GM21526 (cell line): ENCODE measurements around the gene B4GALT7.

Experiments
- ATAC-seq: cut with Tn5 transposase; IDR thresholded peaks from one replicate; pipeline ENCODE4 v1.9.1; 2021; ENCODE audit warnings: moderate library complexity; ENCODE audit not compliant: unreplicated experiment, low FRiP score

The B4GALT7 gene

DNA sequence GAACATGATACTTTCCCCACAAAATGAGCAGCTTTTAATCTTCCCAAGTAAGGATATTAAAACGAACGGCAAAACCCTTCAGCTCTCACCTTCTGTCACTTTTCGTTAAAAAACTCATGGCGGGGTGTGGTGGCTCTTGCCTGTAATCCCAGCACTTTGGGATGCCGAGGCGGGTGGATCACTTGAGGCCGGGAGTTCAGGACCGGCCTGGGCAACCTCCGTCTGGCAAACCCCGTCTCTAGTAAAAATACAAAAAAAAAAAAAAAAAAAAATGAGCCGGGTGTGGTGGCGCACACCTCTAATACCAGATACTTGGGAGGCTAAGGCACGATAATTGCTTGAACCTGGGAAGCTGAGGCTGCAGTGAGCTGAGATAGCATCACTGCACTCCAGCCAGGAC lies 7.0 kb upstream of the B4GALT7 start:
- no peak for ATAC-seq

DNA sequence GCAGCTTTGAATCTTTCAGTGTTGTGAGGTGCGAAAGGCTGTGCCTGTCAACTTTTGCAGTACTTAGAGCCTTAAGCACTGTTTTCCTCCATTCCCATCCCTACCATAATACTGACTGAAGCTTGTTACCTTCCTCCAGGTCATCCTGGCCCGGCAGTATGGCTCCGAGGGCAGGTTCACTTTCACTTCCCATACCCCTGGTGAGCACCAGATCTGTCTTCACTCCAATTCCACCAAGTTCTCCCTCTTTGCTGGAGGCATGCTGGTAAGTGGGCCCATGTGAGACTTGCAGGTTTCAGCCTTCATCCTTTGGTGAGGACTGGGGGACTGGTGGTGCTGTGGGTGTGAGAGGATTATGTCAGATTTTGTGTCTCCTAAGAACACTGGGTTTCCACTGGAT lies 6.4 kb upstream of the B4GALT7 start:
- ATAC-seq, result no peak

DNA sequence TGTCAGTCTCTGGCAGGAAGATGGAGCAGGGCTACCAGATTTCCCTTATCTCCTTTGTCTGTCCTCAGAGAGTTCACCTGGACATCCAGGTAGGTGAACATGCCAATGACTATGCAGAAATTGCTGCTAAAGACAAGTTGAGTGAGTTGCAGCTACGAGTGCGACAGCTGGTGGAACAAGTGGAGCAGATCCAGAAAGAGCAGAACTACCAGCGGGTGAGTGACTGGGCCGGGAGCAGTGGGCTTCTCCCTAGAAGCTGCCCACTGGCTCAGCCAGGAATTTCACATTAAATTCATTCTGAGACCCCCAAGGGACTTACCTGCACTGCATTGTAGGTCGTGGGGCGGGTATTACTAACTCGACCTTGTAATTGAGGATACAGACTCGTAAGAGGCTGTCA lies 5.9 kb upstream of the B4GALT7 start:
- no peak for ATAC-seq

DNA sequence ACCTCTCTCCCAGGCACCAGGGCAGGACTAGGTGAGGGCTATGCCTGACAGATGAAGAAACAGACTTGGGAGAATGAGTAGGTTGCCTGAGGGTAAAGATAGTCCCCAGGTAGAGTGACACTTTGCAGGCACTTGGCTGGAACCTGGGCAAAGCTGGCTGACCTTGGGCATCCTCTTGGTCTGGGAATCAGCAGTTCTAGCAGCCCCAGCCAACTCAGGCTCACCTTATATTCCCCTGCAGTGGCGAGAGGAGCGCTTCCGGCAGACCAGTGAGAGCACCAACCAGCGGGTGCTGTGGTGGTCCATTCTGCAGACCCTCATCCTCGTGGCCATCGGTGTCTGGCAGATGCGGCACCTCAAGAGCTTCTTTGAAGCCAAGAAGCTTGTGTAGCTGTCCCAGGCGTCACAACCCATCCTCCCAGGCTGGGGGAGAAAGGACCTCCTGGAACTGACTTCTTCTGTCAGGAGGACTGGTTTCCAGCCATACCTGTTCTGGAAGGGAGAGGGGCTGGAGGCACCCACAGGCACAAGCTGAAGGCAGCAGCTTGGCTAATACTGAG lies 4.8 kb upstream of the B4GALT7 start:
- ATAC-seq, result no peak

DNA sequence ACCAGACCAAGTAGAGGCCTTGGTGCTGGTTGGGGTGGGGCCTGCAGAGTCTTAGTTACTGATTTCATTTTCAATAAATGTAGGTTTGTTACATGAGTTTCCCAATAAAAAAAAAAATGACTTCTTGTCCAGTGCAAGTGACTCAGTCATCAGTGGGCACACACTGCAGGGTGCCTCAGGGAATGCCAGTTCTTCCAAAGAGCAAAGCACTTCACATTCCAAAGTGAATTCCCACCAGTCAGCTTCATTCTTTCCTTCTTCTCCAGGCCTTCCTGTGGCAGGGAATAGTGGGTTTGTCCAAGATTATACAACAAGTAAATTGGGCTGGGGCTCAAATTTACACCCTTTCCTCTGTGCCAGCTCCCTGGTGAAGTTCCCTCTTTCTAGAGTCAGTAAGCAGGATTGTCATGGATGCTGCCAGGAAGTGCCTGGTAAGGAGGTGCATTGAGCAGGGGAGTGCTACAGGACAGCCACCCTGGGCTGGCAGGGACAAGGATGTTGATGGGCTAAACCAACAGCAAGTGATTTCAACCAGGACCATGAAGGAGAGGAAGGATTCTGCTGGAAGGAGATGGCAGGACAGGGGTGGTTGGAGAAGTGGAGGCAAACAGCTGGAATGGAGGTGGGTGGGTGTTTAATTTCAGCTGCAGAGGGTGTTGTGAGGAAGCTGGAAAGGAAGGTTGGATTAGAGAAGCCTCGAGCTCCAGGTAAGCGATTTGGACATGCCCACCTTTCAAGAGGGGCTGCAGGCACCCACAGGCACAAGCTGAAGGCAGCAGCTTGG lies 3.7 kb upstream of the B4GALT7 start:
- ATAC-seq, result no peak

DNA sequence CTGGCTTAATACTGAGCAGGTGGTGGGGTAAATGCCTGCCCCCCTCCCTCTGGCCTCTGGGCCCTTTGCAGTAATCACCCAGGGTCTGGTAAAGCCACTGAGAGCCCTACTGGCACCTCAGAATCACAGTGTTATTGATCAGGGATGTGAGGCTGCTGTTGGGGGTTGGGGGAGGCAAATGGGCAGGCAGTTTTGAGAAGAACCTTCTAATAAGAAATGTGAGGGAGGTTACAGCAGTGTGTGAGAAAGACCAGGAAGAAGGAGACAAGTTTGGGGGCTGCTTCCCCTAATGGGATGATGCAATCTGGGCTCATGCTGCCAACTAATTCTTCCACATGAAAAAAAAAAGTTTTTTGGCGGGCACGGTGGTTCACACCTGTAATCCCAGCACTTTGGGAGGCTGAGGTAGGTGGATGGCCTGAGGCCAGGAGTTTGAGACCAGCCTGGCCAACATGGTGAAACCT lies 3.1 kb upstream of the B4GALT7 start:
- no peak for ATAC-seq

DNA sequence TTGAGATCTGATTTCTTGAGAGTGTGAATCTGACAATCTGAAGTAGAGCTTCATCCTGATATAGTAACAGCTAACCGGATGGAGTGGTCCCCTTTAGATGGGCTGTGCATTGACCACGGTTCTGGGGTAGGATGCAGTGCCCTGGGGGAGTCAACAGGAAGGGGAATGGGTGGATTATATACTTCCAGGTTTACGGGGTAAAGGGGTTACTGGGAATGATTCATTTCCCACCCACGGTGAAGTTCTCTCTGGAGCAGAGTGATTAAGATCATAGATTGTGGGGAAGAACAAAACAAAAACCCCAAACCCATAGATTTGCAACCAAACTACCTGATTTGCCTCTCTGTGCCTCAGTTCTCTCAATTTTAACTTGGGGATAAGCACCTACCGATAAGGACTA lies 1.5 kb upstream of the B4GALT7 start:
- no peak for ATAC-seq

DNA sequence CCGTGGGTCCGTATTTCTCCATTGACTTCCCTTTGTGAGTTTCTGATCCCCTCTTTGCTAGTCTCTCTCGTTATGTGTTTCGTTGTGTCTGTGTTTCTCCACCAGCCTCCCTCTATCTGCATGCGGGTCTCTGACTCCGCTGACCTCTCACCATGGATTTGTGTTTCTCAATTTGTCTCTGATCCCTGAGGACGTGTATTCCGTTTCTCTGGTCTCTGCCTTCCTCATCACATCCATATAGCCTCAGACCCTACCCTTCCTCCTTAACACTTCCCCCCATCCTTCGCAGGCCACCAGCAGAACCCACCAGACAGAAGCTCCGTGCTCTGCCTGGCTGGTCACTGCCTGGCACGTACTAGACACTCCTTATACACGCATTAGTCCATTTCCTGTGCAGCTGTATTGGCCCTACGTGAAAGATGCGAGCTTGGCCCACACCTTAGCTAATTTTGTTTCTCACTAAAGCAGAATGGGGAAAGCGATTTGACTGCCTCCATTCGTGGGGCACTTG lies 631 bp downstream of the B4GALT7 start:
- ATAC-seq, result peak; percentile 6

DNA sequence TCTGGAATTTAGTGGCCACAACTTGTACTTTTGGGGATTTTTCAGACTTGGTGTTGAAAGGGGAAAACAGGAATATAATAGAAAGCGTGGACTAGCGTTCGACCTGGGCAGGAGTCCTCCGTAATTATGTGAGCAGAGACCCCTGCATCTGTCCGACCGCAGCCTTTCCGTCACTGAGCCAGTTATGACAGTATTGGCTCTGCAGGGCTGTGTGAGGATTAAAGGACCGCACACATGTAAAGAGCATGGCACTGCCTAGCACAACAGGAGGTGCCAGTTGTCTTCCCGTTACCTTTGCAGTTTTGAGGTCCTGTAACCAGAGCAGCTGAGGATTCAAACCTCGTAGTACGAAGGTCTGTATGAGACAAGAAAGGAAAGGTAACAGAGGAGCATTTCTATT lies 1.2 kb downstream of the B4GALT7 start:
- ATAC-seq, result no peak

DNA sequence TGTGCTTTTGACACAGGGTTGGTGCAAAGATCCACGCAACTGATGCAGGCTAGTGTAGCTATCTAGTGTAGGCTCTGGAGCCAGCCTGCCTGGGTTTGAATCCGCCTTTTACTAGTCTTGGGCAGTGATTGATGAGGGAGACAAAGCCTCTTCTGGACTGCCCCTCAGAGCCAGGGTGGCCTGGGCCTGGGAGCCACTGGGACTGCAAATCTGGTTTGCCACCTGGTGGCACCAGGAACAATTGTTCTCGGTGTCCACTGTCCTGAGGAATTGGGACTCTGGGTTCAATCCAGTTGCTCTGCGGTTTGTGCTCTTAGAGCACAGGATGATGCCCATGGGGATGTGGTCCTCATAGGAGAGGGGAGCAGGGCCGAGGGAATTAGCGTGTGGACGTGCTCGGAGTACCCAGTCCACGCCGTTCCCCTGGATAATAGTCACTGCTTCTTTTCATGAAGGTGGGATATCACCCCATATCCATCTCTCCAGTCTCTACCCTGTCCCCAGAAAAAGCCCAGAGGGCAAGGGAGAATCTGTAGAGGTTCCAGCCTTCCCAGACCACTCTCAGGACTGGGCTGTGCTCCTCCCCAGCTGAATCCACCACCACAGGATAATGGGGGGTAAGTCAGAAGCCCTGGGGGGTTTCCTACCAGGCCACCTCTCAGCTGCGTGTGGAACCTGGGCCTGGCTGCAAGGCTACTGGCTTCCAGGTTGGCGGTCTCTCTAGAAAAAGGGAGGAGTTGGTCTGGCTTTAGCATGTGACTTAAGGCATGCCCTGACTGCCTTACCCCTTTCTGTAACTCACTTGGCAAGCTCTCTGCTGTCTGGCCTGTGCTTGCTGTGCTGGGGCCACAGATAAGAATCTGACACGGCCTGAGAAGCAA lies 1.9 kb downstream of the B4GALT7 start:
- no peak for ATAC-seq

DNA sequence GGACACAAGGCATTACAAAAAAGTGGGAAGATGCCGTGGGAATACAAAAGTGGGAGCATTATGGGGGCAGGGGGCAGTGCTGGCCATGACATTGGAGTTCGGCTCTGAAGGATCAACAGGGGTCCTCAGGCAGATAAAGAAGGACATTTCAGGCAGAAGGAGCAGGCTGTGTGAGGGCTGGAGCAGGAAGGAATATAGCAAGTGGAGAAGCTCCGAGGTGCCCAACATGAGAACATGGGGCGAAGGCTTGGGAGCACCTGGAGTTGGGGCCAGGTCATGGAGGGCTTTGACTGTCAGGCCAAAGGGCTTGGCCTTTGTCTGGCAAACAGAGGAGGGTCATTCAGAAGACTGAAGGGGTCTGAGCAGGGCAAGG lies 2.5 kb downstream of the B4GALT7 start:
- no peak for ATAC-seq

DNA sequence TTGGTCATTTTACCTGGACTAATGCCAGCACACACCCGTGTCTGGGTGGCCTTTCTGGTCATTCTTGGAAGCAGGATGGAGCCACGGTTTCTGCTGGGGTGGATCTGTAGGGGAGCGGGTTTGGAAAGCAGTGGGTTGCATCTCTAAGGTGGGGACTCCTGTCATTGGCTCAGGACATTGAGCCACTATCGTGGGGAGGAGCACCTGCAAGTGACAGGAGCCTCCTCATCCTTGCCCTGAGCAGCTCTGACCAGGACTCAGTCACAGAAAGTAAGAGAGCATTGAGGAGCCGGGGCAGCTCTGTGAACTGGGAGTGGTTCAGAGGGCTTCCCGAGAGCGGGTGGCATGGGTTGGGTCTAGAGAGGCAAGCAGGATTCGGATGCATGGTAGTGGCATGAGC lies 3.7 kb downstream of the B4GALT7 start:
- ATAC-seq, result no peak

DNA sequence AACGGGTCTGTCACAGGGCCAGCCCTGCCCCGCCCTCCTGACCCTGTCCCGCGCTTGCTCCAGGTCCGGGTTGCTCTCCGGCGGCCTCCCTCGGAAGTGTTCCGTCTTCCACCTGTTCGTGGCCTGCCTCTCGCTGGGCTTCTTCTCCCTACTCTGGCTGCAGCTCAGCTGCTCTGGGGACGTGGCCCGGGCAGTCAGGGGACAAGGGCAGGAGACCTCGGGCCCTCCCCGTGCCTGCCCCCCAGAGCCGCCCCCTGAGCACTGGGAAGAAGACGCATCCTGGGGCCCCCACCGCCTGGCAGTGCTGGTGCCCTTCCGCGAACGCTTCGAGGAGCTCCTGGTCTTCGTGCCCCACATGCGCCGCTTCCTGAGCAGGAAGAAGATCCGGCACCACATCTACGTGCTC lies 4.2 kb downstream of the B4GALT7 start:
- no peak for ATAC-seq

DNA sequence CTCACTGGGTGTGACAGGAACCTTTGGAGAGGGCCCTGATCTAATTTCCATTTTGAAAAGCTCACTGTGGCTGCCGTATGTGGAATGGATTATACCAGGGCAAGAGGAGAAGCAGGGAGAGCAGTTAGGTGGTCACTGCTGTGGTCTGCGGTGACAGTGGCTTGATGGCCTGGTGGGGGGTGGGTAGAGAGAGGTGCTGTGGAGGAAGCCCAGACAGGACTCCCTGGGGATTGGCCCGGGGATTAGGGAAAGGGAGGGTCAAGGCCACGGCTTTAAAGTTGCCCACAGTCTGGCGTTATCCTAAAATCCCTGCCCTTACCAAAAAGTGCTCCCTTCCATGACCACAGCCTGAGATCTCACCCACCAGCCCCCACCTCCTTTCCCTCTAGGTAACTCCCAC lies 4.7 kb downstream of the B4GALT7 start:
- no peak for ATAC-seq

DNA sequence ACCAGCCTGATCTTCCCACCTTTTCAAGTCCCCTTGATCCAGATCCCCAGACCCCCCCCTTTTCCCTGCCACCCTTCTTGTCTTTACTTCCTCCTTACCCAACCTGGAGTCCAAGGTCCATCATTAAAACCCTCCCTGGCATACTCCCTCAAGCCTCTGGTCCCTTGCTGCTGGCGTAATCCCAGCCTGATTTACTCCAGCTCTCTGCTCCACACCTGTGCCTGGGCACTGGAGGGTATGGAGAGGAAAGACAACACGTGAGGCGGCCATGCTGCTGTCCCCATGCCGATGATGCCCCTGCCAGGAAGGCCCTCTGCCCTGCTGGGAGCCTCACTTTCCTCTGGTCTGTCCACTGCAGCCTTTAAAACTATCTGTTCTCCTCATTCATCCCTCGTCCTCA lies 5.1 kb downstream of the B4GALT7 start:
- no peak for ATAC-seq

DNA sequence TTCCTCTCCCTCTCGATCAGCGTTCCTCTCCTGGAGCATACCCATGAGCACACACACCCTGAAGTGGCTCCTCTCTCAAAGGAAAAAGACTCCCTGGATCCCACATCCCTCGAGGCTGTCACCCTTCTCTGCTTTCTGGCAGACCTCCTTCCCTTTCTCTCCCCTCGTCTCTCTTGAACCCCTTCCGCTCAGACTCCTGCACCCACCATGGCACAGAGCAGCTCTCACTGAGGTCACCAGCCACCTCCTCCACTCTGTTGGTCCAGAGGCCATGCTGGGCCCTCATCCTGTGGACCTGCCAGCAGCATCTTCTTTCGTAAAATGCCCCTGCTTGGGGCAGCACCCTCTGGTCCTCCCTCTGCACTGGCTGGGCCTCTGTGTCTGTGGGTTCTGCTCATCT lies 5.7 kb downstream of the B4GALT7 start:
- no peak for ATAC-seq

DNA sequence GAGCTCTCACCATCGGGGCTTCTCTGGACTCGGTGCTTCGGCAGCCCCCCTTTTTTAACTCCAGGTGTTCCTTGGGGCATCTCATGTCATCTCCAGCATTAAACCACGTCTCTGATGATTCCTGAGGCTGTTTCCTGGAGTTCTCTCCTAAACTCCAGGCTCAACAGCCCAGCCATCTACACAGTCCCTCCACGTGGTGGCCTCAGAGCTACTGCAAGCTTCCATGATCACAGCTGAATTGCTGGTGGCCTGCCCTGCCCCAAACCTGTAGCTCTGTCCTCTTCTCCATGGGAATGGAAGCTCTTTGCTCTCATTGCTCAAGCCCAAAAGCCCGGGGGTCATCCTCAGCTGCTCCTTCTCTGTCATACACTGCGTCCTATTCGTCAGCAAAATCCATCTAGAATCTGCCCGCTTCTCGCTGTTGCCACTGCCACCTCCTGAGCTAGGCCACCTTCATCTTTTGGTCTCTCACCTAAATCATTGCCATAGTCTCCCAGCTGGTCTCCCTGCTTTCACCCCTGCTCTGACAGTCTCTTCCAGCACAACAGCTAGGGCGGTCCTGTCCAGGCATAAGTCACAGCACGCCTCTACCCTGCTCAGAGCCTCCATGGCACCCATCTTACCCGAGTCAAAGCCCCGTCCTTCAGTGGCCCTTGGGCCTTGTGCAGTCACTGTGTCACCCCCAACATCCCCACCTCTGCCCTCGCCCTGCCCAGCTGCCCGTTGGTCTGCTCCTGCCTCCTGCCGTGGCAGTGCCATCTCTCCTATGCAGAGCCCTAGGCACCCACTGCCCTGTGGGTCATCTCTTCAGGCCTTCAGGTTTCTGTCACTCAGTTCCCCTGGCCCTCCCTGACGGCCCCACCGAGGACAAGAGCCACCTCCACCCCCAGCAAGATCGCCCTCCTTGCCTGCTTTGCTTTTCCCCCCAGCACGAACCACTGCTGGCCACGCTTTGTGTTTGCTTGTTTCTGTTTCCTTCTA lies 6.4 kb downstream of the B4GALT7 start:
- no peak for ATAC-seq

DNA sequence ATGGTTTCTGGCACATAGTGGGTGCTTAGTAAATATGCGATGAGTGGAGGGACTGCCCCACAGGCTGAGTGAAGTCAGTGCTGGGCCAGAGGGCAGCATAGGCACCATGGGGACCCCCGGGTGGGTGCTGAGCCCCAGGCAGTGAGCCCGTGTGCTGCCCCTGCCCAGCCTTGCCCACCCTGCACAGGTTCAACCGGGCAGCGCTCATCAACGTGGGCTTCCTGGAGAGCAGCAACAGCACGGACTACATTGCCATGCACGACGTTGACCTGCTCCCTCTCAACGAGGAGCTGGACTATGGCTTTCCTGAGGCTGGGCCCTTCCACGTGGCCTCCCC lies 7.2 kb downstream of the B4GALT7 start:
- ATAC-seq, result no peak

DNA sequence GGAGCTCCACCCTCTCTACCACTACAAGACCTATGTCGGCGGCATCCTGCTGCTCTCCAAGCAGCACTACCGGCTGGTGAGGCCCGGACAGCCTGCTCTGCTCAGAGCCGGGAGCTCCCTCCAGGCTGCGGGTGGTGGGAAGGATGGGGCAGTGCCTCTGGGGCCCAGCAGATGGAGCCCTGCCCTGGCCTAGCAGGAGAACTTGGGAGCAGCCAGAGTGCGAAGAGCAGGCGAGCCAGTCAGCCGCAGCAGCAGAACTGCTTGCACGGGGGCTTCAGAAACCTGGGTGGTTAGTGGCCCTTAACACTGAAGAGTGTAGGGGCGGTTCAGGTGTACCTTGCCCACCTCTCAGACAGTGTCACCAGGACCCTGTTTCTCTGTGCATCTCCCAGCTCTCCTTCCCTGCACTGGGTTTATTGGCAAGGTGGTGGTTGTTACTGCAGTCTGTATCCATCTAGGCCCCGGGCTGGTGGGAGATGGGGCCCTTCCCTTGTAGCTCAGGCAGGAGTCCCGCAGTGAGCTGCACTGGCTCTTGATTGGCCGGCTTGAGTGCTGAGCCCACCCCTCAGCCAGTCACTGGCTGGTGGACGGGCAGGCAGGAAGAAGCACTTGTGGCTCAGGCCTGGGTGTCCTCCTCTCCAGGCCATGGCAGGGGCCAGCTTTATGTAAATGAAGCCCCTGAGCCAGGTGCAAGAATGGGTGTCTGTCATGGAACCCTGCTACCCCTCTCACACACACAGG lies 7.7 kb downstream of the B4GALT7 start:
- ATAC-seq, result no peak
